Progenitor cell of endocrine pancreas (in vitro differentiated cells): Measurements from ENCODE around the gene TFF2. TPM values are rescaled to one million over a fixed set of nuclear protein-coding genes. Genes with fewer than 3 reads are reported as not detected.
A peak's percentile ranks its signal among the peaks of the same experiment; 100 is the strongest.

Experiments
- DNase-seq: peaks from one replicate; pipeline ENCODE4 v3.0.0; 2021; ENCODE audit warnings: low spot score; ENCODE audit not compliant: unreplicated experiment
- H3K27ac Mint-ChIP-seq: 2 replicates; pipeline ENCODE4 v1.8.0; 2021; ENCODE audit warnings: mild to moderate bottlenecking, moderate library complexity, mixed read lengths
- H3K27me3 Mint-ChIP-seq: 2 replicates; pipeline ENCODE4 v1.8.0; 2021; ENCODE audit warnings: mixed read lengths
- H3K36me3 Mint-ChIP-seq: 2 replicates; pipeline ENCODE4 v1.8.0; 2022; ENCODE audit warnings: mixed read lengths; ENCODE audit not compliant: insufficient read depth
- H3K4me1 Mint-ChIP-seq: 2 replicates; pipeline ENCODE4 v1.8.0; 2021; ENCODE audit warnings: low read depth, mixed read lengths
- H3K4me3 Mint-ChIP-seq: 2 replicates; pipeline ENCODE4 v1.8.0; 2021; ENCODE audit warnings: low read depth, mild to moderate bottlenecking, moderate library complexity, mixed read lengths
- H3K9me3 Mint-ChIP-seq: 2 replicates; pipeline ENCODE4 v1.8.0; 2021; ENCODE audit warnings: low read depth, mixed read lengths
- CTCF ChIP-seq: fragments of 200-600 bp; sonication (generic); IDR thresholded peaks from one replicate; pipeline ENCODE4 v1.5.0; 2021; ENCODE audit warnings: antibody characterized with exemption, mild to moderate bottlenecking; ENCODE audit not compliant: unreplicated experiment
- total RNA-seq: library from RNA; stranded (reverse); gene quantifications from 2 replicates; pipeline ENCODE4 v1.2.1, GENCODE V29; 2021

The TFF2 gene
- total RNA-seq, 1 donor from 2014 or later: not detected

GRCh38 chr21:42384989-42385388 is 34.2 kb upstream of the TFF2 start:
- Mint-ChIP-seq H3K36me3 (peaks cover 7% of the 10 kb centered on the region), H3K4me3 (no peak overlapping the region), H3K9me3 (no peaks in the 10 kb centered on the region), H3K4me1 (peaks cover 43% of the 10 kb centered on the region), H3K27ac (no peak overlapping the region), H3K27me3 (no peaks in the 10 kb centered on the region)
- no peak for TF ChIP-seq CTCF
- DNase-seq: no peak

DNA sequence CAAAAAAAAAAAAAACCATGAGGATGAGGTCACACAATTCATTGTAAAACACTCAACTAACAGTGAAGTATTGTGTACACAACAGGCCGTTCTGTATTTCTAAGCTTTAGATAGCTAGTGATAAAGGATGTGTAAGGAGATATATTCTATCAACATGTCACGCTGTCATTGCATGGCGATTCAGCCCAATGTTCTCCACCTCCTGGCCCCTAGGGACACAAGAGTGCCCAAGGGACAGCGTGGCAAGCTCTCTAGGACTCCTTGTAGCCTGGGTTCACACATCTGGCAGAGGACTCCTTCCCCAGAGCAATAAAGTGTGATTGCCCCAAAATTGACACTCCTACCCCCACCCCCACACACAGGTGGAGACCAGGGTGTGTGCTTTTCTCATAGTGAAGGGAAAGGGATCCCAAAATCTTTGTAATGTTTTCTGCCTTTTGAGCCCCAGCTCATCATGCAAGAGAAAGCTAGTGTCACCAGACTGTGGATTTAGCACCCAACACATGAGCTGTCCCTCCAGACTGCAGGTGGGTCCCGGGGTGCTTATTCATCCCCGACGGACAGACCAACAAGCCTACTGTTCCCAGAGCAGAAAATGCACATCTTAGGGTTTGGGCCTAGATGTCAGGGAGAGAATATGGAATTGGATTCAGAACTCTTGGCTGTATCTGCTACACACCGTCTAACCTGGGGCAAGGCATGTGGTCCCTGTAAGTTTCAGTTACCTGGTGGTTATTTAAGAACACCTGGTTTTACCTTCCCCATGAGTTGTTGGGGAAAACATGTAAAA is 33.6 kb upstream of the TFF2 start:
- Mint-ChIP-seq H3K27ac (no peak overlapping the region), H3K4me1 (peaks cover 37% of the 10 kb centered on the region), H3K9me3 (no peaks in the 10 kb centered on the region), H3K27me3 (no peaks in the 10 kb centered on the region), H3K4me3 (no peak overlapping the region), H3K36me3 (peaks cover 7% of the 10 kb centered on the region)
- no peak for TF ChIP-seq CTCF
- DNase-seq: no peak

DNA sequence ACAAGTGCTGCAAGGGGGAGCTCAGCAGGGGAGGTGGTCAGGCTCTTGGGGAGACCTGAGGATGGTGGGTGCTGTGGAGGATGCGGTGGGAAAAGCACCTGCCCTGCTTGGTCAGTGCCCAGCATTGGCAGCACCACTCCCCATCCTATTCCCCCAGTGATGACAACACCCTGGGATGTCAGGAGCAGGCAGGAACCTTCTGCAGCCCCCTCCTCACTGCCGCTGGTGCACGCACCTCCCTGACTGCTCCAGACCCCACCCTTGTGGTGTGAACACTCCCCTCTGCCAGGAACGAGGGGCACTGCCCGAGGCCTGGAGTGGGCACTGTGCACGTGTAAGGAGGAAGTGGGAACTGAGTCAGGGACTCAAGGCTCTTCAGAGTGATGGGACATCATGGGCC is 32.5 kb upstream of the TFF2 start:
- no peak overlapping the region for H3K4me3 Mint-ChIP-seq
- no peaks in the 10 kb centered on the region for H3K27me3 Mint-ChIP-seq
- DNase-seq: no peak
- no peaks in the 10 kb centered on the region for H3K9me3 Mint-ChIP-seq
- no peak overlapping the region for H3K27ac Mint-ChIP-seq
- H3K4me1 Mint-ChIP-seq: peaks cover 28% of the 10 kb centered on the region
- H3K36me3 Mint-ChIP-seq: peaks cover 7% of the 10 kb centered on the region
- TF ChIP-seq CTCF: no peak

DNA sequence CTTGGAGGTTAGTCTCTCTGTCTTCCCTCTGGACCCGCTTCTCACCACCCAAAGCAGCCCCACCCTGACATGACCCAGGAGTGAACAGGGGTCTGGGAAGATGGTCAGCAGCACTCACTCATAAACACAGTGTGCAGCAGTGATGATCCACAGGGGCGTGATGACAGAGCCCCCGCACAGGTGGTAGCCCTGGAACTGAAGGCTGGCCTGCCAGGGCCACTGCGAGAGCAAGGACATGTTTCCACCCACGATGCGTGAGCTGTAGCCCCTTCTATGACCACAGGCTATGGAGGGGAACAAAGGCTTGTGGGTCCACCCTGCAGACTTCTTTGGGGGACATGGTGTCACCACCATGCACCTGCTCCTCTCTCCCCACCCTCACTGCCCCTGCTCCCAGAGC is 32.1 kb upstream of the TFF2 start:
- Mint-ChIP-seq H3K27me3 (no peaks in the 10 kb centered on the region), H3K4me1 (peaks cover 25% of the 10 kb centered on the region), H3K27ac (no peak overlapping the region), H3K36me3 (peaks cover 7% of the 10 kb centered on the region), H3K9me3 (no peaks in the 10 kb centered on the region), H3K4me3 (no peak overlapping the region)
- TF ChIP-seq CTCF: no peak
- no peak for DNase-seq

- H3K27me3 Mint-ChIP-seq: peaks cover 7% of the 10 kb centered on the region
- H3K9me3 Mint-ChIP-seq: no peaks in the 10 kb centered on the region
- peak overlapping the region; percentile 88 for H3K27ac Mint-ChIP-seq
- peak; percentile 54 for TF ChIP-seq CTCF
- H3K4me3 Mint-ChIP-seq: no peak overlapping the region
- DNase-seq: no peak
- H3K36me3 Mint-ChIP-seq: peaks cover 10% of the 10 kb centered on the region
- H3K4me1 Mint-ChIP-seq: peaks cover 16% of the 10 kb centered on the region
Observed at GRCh38 chr21:42381347-42381984, 30.7 kb upstream of the TFF2 start.
